Spleen (tissue), 11 donors: ENCODE data around the gene SUPT3H. TPM values are rescaled to one million over a fixed set of nuclear protein-coding genes. Genes with fewer than 3 reads are reported as not detected.

Experiments used
- DNase-seq: peaks from one replicate; pipeline ENCODE4 v3.0.0-alpha.2; 2020
- H3K27ac ChIP-seq, 8 donors: fragments of 200-600 bp; sonication (generic) in 7 of 8; 1 replicate in 4 of 8; 2 replicates in 4 of 8; pipeline versions ENCODE4 v1.5.0 to v1.8.0; 2016 to 2021; ENCODE audit warnings: inconsistent platforms in 4 of 8, mild to moderate bottlenecking in 4 of 8, moderate library complexity in 1 of 8
- H3K27me3 ChIP-seq, 7 donors: fragments of 200-600 bp; sonication (generic) in 6 of 7; replicated peaks in 1 of 7; 1 replicate in 4 of 7; 2 replicates in 3 of 7; pipeline versions ENCODE4 v1.5.0 to v1.8.0; 2016 to 2021; ENCODE audit warnings: inconsistent platforms in 3 of 7, mild to moderate bottlenecking in 1 of 7
- H3K36me3 ChIP-seq, 6 donors: fragments of 200-600 bp; sonication (generic) in 5 of 6; 1 replicate in 4 of 6; 2 replicates in 2 of 6; pipeline versions ENCODE4 v1.5.0 to v1.8.0; 2016 to 2021; ENCODE audit warnings: inconsistent platforms in 2 of 6
- H3K4me1 ChIP-seq, 6 donors: fragments of 200-600 bp; sonication (generic) in 5 of 6; 1 replicate in 3 of 6; 2 replicates in 3 of 6; pipeline versions ENCODE4 v1.5.0 to v1.8.0; 2016 to 2021; ENCODE audit warnings: inconsistent platforms in 3 of 6
- H3K4me3 ChIP-seq, 8 donors: fragments of 200-600 bp; sonication (generic) in 7 of 8; 1 replicate in 4 of 8; 2 replicates in 4 of 8; pipeline versions ENCODE4 v1.5.0 to v1.8.0; 2016 to 2021; ENCODE audit warnings: inconsistent platforms in 4 of 8, mild to moderate bottlenecking in 4 of 8, moderate library complexity in 2 of 8
- H3K9me3 ChIP-seq, 8 donors: fragments of 200-600 bp; sonication (generic) in 7 of 8; 1 replicate in 4 of 8; 2 replicates in 4 of 8; pipeline versions ENCODE4 v1.5.0 to v1.8.0; 2016 to 2021; ENCODE audit warnings: inconsistent platforms in 4 of 8
- CTCF ChIP-seq, 11 experiments: fragments of 200-600 bp in 7 of 11; fragments of 450-650 bp in 4 of 11; sonication (generic) in 4 of 11; IDR thresholded peaks in 8 of 11; conservative IDR thresholded peaks in 3 of 11; 1 replicate in 7 of 11; 2 replicates in 4 of 11; pipeline versions ENCODE4 v1.4.0 to v1.8.0; 2016 to 2021; ENCODE audit warnings: antibody characterized with exemption in 11 of 11, inconsistent platforms in 4 of 11, mild to moderate bottlenecking in 1 of 11
- POLR2A ChIP-seq, 3 donors: fragments of 450-650 bp; IDR thresholded peaks; one replicate each; pipeline ENCODE4 v1.5.1; 2017; ENCODE audit warnings: antibody characterized with exemption in 3 of 3, mild to moderate bottlenecking in 1 of 3
- POLR2AphosphoS5 ChIP-seq, 3 donors: sonication (generic); formaldehyde crosslinking; IDR thresholded peaks; one replicate each; pipeline ENCODE4 v1.5.1; 2017; ENCODE audit warnings: antibody characterized with exemption in 3 of 3
- WGBS, 5 donors: extraction: QIAGEN DNeasy Blood & Tissue Kit in 3 of 5; methylation state at CpG; one replicate each; pipeline versions ENCODE4 v1.1.5 to v1.1.7; 2013 to 2018; 5-methylcytosine and 5-hydroxymethylcytosine counted together
- intact Hi-C: fragments of 100-400 bp; cut with DNase I; formaldehyde crosslinking; loops from one replicate; pipeline ENCODE4 v1.15.0; 2023; ENCODE audit warnings: low total_unique reads
- microRNA-seq, 3 donors: library from miRNA; unstranded; fragments of <30 nt; microRNA quantifications; one replicate each; pipeline versions ENCODE4 to v1.1.0, GENCODE V29; 2019 to 2020
- polyA plus RNA-seq, 3 donors: library from polyadenylated mRNA; stranded (reverse); fragments of 200-250 nt; gene quantifications; one replicate each; pipeline ENCODE4 v1.2.1, GENCODE V29; 2013
- small RNA-seq, 4 donors: library from RNA; depleted of rRNA; stranded (forward); fragments of <200 nt; gene quantifications; one replicate each; pipeline ENCODE3, GENCODE V24; 2016
- total RNA-seq, 7 donors: library from RNA; depleted of rRNA in 3 of 7; stranded (reverse); fragments of >200 nt in 3 of 7; fragmentation: NEBNext Ultra II Directional in 4 of 7; extraction: Animal tissue kit (Norgen Biotek cat#: 25700) in 4 of 7; gene quantifications; one replicate each; pipeline versions ENCODE4 v1.1.0 to v1.2.1, GENCODE V29; 2016 to 2021
- donor health status: healthy with polysubstance abuse.
- donor health status: DM: no; HTN: no; CAD: no; lungs with moderate emphysema.
- donor health status: DM: no; HTN: no; CAD: no.
- donor health status: Bipolar disorder and iron deficiency.
- donor health status: healthy.
- donor health status: DM: no; HTN: no; CAD: no.
- donor health status: DM: yes; HTN: yes; CAD: no.

Gene SUPT3H
- total and polyA plus RNA-seq, 10 donors = 3.1 to 16.8 (median 6.2) TPM

DNA sequence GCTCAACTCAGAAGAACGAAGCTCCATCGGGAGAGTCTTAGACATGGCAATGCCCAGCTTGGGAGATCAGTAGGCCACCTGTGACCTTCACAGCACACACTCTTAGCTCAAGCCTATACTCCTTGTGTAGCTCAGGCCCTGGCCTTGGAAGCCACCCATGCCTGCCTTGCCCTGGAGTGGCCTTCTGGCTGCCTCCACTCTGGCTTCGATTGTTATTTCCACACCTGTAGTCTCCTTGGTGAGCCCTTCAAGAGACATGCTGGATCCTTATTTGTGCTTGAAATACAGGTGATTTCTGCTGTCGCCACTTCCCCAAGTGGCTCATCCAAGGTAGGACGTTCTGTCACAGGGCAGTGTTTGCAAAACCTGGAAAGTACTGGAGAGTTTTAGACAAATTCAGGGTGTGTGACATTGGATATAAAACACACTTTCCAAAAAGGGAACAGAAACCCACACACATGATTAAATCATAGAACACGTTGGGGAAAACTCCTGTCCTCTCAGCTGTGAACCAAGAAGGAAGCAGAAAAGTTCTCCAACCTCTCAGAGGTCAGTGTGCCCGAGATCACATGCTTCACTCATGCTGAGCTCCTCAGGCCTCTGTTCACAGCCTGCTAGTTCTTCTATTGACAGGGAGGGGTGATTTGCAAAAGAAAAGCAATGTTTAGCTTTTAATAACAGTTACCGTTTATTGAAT, 598.5 kb downstream of the SUPT3H start:
- H3K27me3 ChIP-seq = no peaks in the 10 kb centered on the region
- whole genome bisulfite sequencing, 5 donors = 61 to 72% (median 70%) methylated on average over 8 of the region's 8 CpGs
- intact Hi-C loops = no loop called here
- H3K4me3 ChIP-seq = no peak overlapping the region
- no peaks in the 10 kb centered on the region for H3K36me3 ChIP-seq
- peaks cover 0 to 4% (median 3%) of the 10 kb centered on the region in 8 donors for H3K9me3 ChIP-seq
- no peak for DNase-seq
- no peak overlapping the region for H3K27ac ChIP-seq
- no peaks in the 10 kb centered on the region for H3K4me1 ChIP-seq
- TF ChIP-seq POLR2AphosphoS5 (IDR thresholded peaks at IDR 0.05) (no peak), POLR2A (IDR thresholded peaks at IDR 0.05) (no peak), CTCF (IDR thresholded peaks at IDR 0.05 in 8 of 11, conservative IDR thresholded peaks at IDR 0.05 in 3 of 11) (no peak)

Small RNAs within 50 kb of the gene (microRNA-seq; reads per million reads assigned to microRNA genes)
- gene MIR586 = 0 reads per million in 3 donors

Small RNAs within 50 kb of the gene (small RNA-seq; reads per million reads assigned to genes)
- gene MIR586 = 0 reads per million in 4 donors

Other genes starting within 250 kb of the SUPT3H start
- gene RUNX2, start 49.6 kb downstream of the SUPT3H start, total RNA-seq = 1 to 10 TPM; 5.8 to 9.4 (median 7.0) TPM
- gene RUNX2, start 49.6 kb downstream of the SUPT3H start, polyA plus RNA-seq = 1 to 10 TPM in 2 of 3 donors, under 1 TPM in 1; 0.86 to 1.8 (median 1.6) TPM